Mesenchymal stem cell (in vitro differentiated cells and primary cell): Measurements from ENCODE around the gene UBE2E1.
A peak's percentile ranks its signal among the peaks of the same experiment; 100 is the strongest.

Experiments
- DNase-seq: peaks from one replicate; pipeline ENCODE4 v3.0.0-alpha.2; 2013
- H2AFZ ChIP-seq: one replicate; pipeline ENCODE4 v1.6.1; 2013; ENCODE audit warnings: low read depth, mild to moderate bottlenecking, control low read depth, inconsistent platforms, low read length, moderate library complexity
- H2AK5ac ChIP-seq: 2 replicates; pipeline ENCODE4 v1.6.1; 2013; ENCODE audit warnings: low read length, moderate library complexity, mild to moderate bottlenecking, inconsistent platforms; ENCODE audit not compliant: severe bottlenecking
- H2BK120ac ChIP-seq: one replicate; pipeline ENCODE4 v1.6.1; 2013; ENCODE audit warnings: low read depth, mild to moderate bottlenecking, inconsistent platforms, low read length, moderate library complexity
- H2BK12ac ChIP-seq, 2 experiments: one replicate each; pipeline ENCODE4 v1.6.1; 2013; ENCODE audit warnings: inconsistent platforms in 2 of 2, low read length in 2 of 2, mild to moderate bottlenecking in 2 of 2, moderate library complexity in 2 of 2, control low read depth in 1 of 2
- H2BK15ac ChIP-seq: one replicate; pipeline ENCODE4 v1.6.1; 2013; ENCODE audit warnings: mild to moderate bottlenecking, low read depth, inconsistent platforms; ENCODE audit not compliant: poor library complexity, severe bottlenecking
- H2BK5ac ChIP-seq: 2 replicates; pipeline ENCODE4 v1.6.1; 2013; ENCODE audit warnings: low read depth, mild to moderate bottlenecking, low read length, control low read depth, inconsistent platforms; ENCODE audit not compliant: poor library complexity, severe bottlenecking
- H3K14ac ChIP-seq, 2 experiments: one replicate each; pipeline ENCODE4 v1.6.1; 2013; ENCODE audit warnings: inconsistent platforms in 2 of 2, low read length in 2 of 2, control low read depth in 1 of 2, mild to moderate bottlenecking in 1 of 2, moderate library complexity in 1 of 2
- H3K18ac ChIP-seq, 2 experiments: one replicate each; pipeline ENCODE4 v1.6.1; 2013; ENCODE audit warnings: inconsistent platforms in 2 of 2, low read length in 2 of 2, control low read depth in 1 of 2, low read depth in 1 of 2, mild to moderate bottlenecking in 1 of 2
- H3K23ac ChIP-seq, 2 experiments: one replicate each; pipeline ENCODE4 v1.6.1; 2013; ENCODE audit warnings: inconsistent platforms in 2 of 2, low read length in 2 of 2, mild to moderate bottlenecking in 2 of 2, moderate library complexity in 2 of 2, control low read depth in 1 of 2
- H3K27ac ChIP-seq: 2 replicates; pipeline ENCODE4 v1.5.1; 2013; ENCODE audit warnings: mild to moderate bottlenecking, moderate library complexity, low read length, control low read depth, inconsistent platforms; ENCODE audit not compliant: poor library complexity, severe bottlenecking
- H3K27me3 ChIP-seq, 2 experiments: 2 replicates each; pipeline versions ENCODE4 v1.6.1 to v1.7.0; 2013; ENCODE audit warnings: low read length in 2 of 2, mild to moderate bottlenecking in 2 of 2, moderate library complexity in 2 of 2, control low read depth in 1 of 2, inconsistent platforms in 1 of 2; ENCODE audit not compliant: control insufficient read depth in 1 of 2, insufficient read depth in 1 of 2
- H3K36me3 ChIP-seq, 2 experiments: 2 replicates each; pipeline versions ENCODE4 v1.6.1 to v1.7.0; 2013; ENCODE audit warnings: low read length in 2 of 2, control low read depth in 1 of 2, inconsistent platforms in 1 of 2, low read depth in 1 of 2, mild to moderate bottlenecking in 1 of 2; ENCODE audit not compliant: insufficient read depth in 2 of 2, control insufficient read depth in 1 of 2
- H3K4ac ChIP-seq, 2 experiments: one replicate each; pipeline ENCODE4 v1.6.1; 2013; ENCODE audit warnings: inconsistent platforms in 2 of 2, low read length in 2 of 2, mild to moderate bottlenecking in 2 of 2, moderate library complexity in 2 of 2, control low read depth in 1 of 2, low read depth in 1 of 2
- H3K4me1 ChIP-seq: 2 replicates; pipeline ENCODE4 v1.6.1; 2013; ENCODE audit warnings: low read depth, low read length, control low read depth; ENCODE audit not compliant: control insufficient read depth, insufficient read depth
- H3K4me2 ChIP-seq: 2 replicates; pipeline ENCODE4 v1.6.1; 2013; ENCODE audit warnings: low read length, mild to moderate bottlenecking, inconsistent platforms; ENCODE audit not compliant: poor library complexity, severe bottlenecking
- H3K4me3 ChIP-seq, 2 experiments: 2 replicates each; pipeline versions ENCODE4 v1.5.1 to v1.7.0; 2013; ENCODE audit warnings: low read length in 2 of 2, mild to moderate bottlenecking in 2 of 2, control low read depth in 1 of 2, low read depth in 1 of 2; ENCODE audit not compliant: insufficient read depth in 1 of 2
- H3K79me1 ChIP-seq: replicated peaks from 2 replicates; pipeline ENCODE4 v1.6.1; 2013; ENCODE audit warnings: mild to moderate bottlenecking, control low read depth, low read length, inconsistent platforms; ENCODE audit not compliant: poor library complexity, severe bottlenecking
- H3K9ac ChIP-seq: 2 replicates; pipeline ENCODE4 v1.7.0; 2013; ENCODE audit warnings: mild to moderate bottlenecking, low read length, moderate library complexity
- H3K9me3 ChIP-seq: 2 replicates; pipeline ENCODE4 v1.7.0; 2013; ENCODE audit warnings: mild to moderate bottlenecking, low read length; ENCODE audit not compliant: control insufficient read depth
- H4K8ac ChIP-seq: one replicate; pipeline ENCODE4 v1.6.1; 2013; ENCODE audit warnings: inconsistent platforms, mild to moderate bottlenecking, low read length, moderate library complexity
- H4K91ac ChIP-seq: one replicate; pipeline ENCODE4 v1.6.1; 2013; ENCODE audit warnings: mild to moderate bottlenecking, low read length, inconsistent platforms
- WGBS: methylation state at CpG from one replicate; pipeline ENCODE4 v1.1.7; 2013; ENCODE audit warnings: mixed read lengths; 5-methylcytosine and 5-hydroxymethylcytosine counted together

Gene UBE2E1

GRCh38 chr3:23889950-23890349 is 84.2 kb downstream of the UBE2E1 start:
- Histone ChIP-seq H3K9me3 (no peaks in the 10 kb centered on the region), H2AK5ac (no peak overlapping the region), H3K18ac (no peak overlapping the region), H3K4me1 (no peaks in the 10 kb centered on the region), H2BK120ac (no peak overlapping the region), H4K8ac (no peak overlapping the region), H3K4ac (no peak overlapping the region), H2AFZ (no peak overlapping the region), H3K27me3 (no peaks in the 10 kb centered on the region), H3K4me2 (no peak overlapping the region), H2BK12ac (no peak overlapping the region), H3K36me3 (peaks cover 4 to 74% of the 10 kb centered on the region in 2 experiments), H2BK15ac (no peak overlapping the region), H3K79me1 (peaks cover 28% of the 10 kb centered on the region), H3K14ac (no peak overlapping the region), H3K9ac (no peak overlapping the region), H2BK5ac (no peak overlapping the region), H3K23ac (no peak overlapping the region), H3K4me3 (no peak overlapping the region), H3K27ac (no peak overlapping the region), H4K91ac (no peak overlapping the region)
- WGBS, result 91% methylated on average over 3 of the region's 5 CpGs
- DNase-seq, result no peak

DNA sequence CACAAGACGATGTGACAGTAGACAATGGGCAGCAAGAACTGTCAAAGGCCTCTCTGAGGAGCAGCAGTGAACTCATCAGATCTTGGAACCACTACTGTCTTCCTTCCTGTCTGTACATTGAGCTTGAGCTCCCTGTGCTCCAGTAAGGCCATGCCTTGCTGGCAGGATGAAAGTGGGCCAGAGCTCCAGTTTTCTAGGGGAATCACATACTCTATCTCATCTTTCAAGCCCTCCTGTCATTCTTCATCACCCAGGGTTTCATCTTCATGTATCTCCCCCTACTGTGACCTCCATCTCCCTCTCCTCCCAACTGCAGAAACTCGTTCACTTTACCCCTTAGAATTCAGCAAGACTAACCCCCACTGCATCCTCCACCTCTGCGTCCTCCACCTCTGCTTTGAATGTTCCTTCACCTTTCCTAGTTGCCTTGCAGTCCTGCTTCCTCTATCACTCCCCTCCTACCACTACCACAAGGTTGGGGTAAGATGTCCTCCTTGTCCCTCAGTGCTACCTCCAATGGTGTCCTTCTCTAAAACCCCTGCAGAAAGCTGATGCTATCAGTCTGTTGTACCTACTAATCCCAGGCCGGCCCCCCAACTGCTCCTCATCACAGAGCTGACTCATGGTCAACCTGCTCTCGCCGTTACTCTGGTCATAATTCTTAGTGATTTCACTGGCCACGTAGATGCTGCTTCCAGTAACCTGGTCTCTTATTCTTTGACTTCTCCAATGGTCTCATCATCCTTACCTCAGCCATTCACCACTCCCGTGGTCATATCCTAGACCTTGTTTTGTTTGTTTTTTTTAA is 88.7 kb downstream of the UBE2E1 start:
- no peak overlapping the region for H3K27ac ChIP-seq
- no peak overlapping the region for H2AFZ ChIP-seq
- no peak overlapping the region for H3K4ac ChIP-seq
- H3K9ac ChIP-seq, result no peak overlapping the region
- peaks cover 4% of the 10 kb centered on the region for H3K9me3 ChIP-seq
- H3K4me2 ChIP-seq, result no peak overlapping the region
- H4K91ac ChIP-seq, result no peak overlapping the region
- H3K79me1 ChIP-seq, result peaks cover 23% of the 10 kb centered on the region
- H3K36me3 ChIP-seq, result peaks cover 12 to 84% of the 10 kb centered on the region in 2 experiments
- H2BK15ac ChIP-seq, result no peak overlapping the region
- H2BK120ac ChIP-seq, result no peak overlapping the region
- no peak overlapping the region for H4K8ac ChIP-seq
- no peak overlapping the region for H2AK5ac ChIP-seq
- H3K27me3 ChIP-seq, result no peaks in the 10 kb centered on the region
- H3K23ac ChIP-seq, result no peak overlapping the region
- H3K18ac ChIP-seq, result no peak overlapping the region
- no peak overlapping the region for H2BK5ac ChIP-seq
- no peak overlapping the region for H2BK12ac ChIP-seq
- 88% methylated on average over 8 of the region's 8 CpGs for WGBS
- no peak overlapping the region for H3K14ac ChIP-seq
- H3K4me1 ChIP-seq, result no peaks in the 10 kb centered on the region
- H3K4me3 ChIP-seq, result no peak overlapping the region
- no peak for DNase-seq

DNA sequence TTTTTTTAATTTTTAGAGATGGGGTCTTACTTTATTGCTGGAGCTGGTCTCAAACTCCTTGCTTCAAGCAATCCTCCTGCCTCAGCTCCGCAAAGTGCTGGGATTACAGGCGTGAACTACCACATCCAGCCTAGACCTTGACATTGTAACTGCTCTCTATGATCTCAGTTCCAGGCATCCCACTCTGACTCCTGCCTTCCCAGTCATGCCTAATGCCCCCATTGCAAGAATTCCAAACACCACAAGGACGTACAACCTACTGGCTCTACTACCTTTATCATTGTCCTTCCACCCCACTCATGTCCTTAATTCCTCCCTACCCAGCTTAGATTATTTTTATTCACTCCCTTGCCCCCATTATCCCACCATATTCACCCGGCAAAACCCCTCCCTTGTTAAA is 89.4 kb downstream of the UBE2E1 start:
- no peak overlapping the region for H2BK12ac ChIP-seq
- 95% methylated on average over 4 of the region's 4 CpGs for WGBS
- H2BK15ac ChIP-seq, result no peak overlapping the region
- no peak overlapping the region for H3K18ac ChIP-seq
- H4K91ac ChIP-seq, result no peak overlapping the region
- no peak overlapping the region for H4K8ac ChIP-seq
- peaks cover 15 to 86% of the 10 kb centered on the region in 2 experiments for H3K36me3 ChIP-seq
- no peaks in the 10 kb centered on the region for H3K27me3 ChIP-seq
- no peak overlapping the region for H3K23ac ChIP-seq
- no peak overlapping the region for H2BK5ac ChIP-seq
- DNase-seq, result no peak
- peaks cover 21% of the 10 kb centered on the region for H3K79me1 ChIP-seq
- H2AFZ ChIP-seq, result no peak overlapping the region
- H3K9me3 ChIP-seq, result peaks cover 4% of the 10 kb centered on the region
- no peak overlapping the region for H3K4me2 ChIP-seq
- H3K14ac ChIP-seq, result no peak overlapping the region
- no peak overlapping the region for H3K9ac ChIP-seq
- H3K4me1 ChIP-seq, result no peaks in the 10 kb centered on the region
- no peak overlapping the region for H2BK120ac ChIP-seq
- no peak overlapping the region for H3K4me3 ChIP-seq
- H3K4ac ChIP-seq, result no peak overlapping the region
- no peak overlapping the region for H2AK5ac ChIP-seq
- H3K27ac ChIP-seq, result no peak overlapping the region

DNA sequence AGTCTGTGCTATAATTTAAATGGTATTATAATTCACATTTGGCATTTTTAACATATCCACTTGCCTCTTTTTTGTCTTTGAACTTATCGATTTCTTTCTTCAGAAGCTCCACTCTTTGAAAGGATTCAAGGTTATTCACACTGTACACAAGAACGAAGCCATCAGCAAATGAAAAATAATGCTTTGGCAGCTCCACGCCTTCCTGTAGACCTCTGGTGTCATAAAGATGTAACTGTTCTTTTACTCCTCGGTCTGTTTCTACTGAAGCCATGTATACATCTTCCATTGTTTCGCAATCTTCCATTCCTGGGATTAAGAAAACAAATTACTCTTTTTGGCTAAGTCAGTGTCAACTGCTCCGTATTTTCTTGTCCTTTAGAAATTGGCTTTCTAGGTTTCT is 95.0 kb downstream of the UBE2E1 start:
- Histone ChIP-seq H3K4me2 (no peak overlapping the region), H3K14ac (no peak overlapping the region), H3K9ac (no peak overlapping the region), H2BK5ac (no peak overlapping the region), H4K8ac (no peak overlapping the region), H3K4ac (no peak overlapping the region), H3K18ac (no peak overlapping the region), H3K23ac (no peak overlapping the region), H3K27me3 (no peaks in the 10 kb centered on the region), H2BK120ac (no peak overlapping the region), H3K36me3 (peaks cover 17 to 73% of the 10 kb centered on the region in 2 experiments), H2AK5ac (no peak overlapping the region), H3K79me1 (peaks cover 16% of the 10 kb centered on the region), H3K27ac (no peak overlapping the region), H3K4me1 (no peaks in the 10 kb centered on the region), H3K9me3 (peaks cover 4% of the 10 kb centered on the region), H2BK15ac (no peak overlapping the region), H3K4me3 (no peak overlapping the region), H2AFZ (no peak overlapping the region), H4K91ac (no peak overlapping the region), H2BK12ac (no peak overlapping the region)
- WGBS, result 69% methylated on average over 5 of the region's 6 CpGs
- DNase-seq, result peak; percentile 77
